Thyroid gland (tissue), 4 donors: ENCODE results near the gene RNF126. TPM values are rescaled to one million over a fixed set of nuclear protein-coding genes. Genes with fewer than 3 reads are reported as not detected.

Experiments
- DNase-seq, 2 donors: peaks; one replicate each; pipeline ENCODE4 v3.0.0-alpha.2; 2019
- H3K27ac ChIP-seq, 3 donors: fragments of 200-600 bp; sonication (generic); 1 replicate in 2 of 3; 2 replicates in 1 of 3; pipeline ENCODE4 v1.5.1; 2016 to 2019; ENCODE audit warnings: mild to moderate bottlenecking in 1 of 3, moderate library complexity in 1 of 3
- H3K27me3 ChIP-seq: fragments of 200-600 bp; sonication (generic); one replicate; pipeline ENCODE4 v1.5.1; 2019
- H3K36me3 ChIP-seq, 2 donors: fragments of 200-600 bp; sonication (generic); one replicate each; pipeline ENCODE4 v1.5.1; 2016 to 2019
- H3K4me1 ChIP-seq, 2 donors: fragments of 200-600 bp; sonication (generic); one replicate each; pipeline ENCODE4 v1.5.1; 2017 to 2019
- H3K4me3 ChIP-seq, 3 donors: fragments of 200-600 bp; sonication (generic); replicated peaks in 1 of 3; 1 replicate in 2 of 3; 2 replicates in 1 of 3; pipeline ENCODE4 v1.5.1; 2016; ENCODE audit warnings: mild to moderate bottlenecking in 1 of 3
- H3K9me3 ChIP-seq: fragments of 200-600 bp; sonication (generic); one replicate; pipeline ENCODE4 v1.5.1; 2017
- CTCF ChIP-seq, 6 experiments: fragments of 200-600 bp in 3 of 6; fragments of 450-650 bp in 3 of 6; sonication (generic) in 3 of 6; IDR thresholded peaks; one replicate each; pipeline ENCODE4 v1.5.1; 2016 to 2019; ENCODE audit warnings: antibody characterized with exemption in 6 of 6, mild to moderate bottlenecking in 2 of 6, inconsistent platforms in 1 of 6, moderate library complexity in 1 of 6
- POLR2A ChIP-seq, 2 donors: fragments of 450-650 bp; IDR thresholded peaks; one replicate each; pipeline ENCODE4 v1.6.1; 2017; ENCODE audit warnings: antibody characterized with exemption in 2 of 2, mild to moderate bottlenecking in 2 of 2, moderate library complexity in 1 of 2
- WGBS, 2 donors: methylation state at CpG; one replicate each; pipeline ENCODE4 v1.1.5; 2017; 5-methylcytosine and 5-hydroxymethylcytosine counted together
- intact Hi-C: fragments of 100-400 bp; cut with DNase I; formaldehyde crosslinking; loops from one replicate; pipeline ENCODE4 v1.15.1; 2023
- total RNA-seq, 4 donors: library from RNA; depleted of rRNA; stranded (reverse); fragments of >200 nt; gene quantifications; one replicate each; pipeline ENCODE4 v1.2.3, GENCODE V29; 2016

RNF126 gene
- total RNA-seq, 4 donors from 2014 or later: 41.4 to 55.5 (median 53.5) TPM

DNA sequence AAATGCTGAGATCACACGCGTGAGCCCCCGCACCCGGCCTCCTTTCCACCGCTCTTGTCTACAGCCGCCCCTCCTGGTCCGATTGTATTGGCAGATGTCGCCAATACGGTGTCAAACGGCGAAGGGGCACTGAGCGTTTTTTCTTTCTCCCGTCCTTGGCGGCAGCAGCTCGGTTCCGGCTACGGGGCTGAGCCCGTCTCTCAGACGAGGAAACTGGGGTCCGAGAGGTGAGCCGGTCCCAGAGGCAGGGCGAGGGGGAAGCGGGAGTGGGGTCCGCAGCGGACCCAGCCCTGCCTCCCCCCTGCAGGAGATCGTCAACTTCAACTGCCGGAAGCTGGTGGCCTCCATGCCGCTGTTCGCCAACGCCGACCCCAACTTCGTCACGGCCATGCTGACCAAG, 50.1 kb downstream of the RNF126 start:
- Histone ChIP-seq H3K4me3 (no peak overlapping the region), H3K9me3 (no peaks in the 10 kb centered on the region), H3K27me3 (no peaks in the 10 kb centered on the region), H3K4me1 (peaks cover 0 to 12% of the 10 kb centered on the region in 2 donors), H3K27ac (no peak overlapping the region), H3K36me3 (peaks cover 6 to 7% of the 10 kb centered on the region in 2 donors)
- intact Hi-C loops: no loop called here
- 90 to 91% methylated on average over 26 to 33 of the region's 33 CpGs for WGBS, 2 donors
- no peak for DNase-seq
- no peak for TF ChIP-seq POLR2A (IDR thresholded peaks at IDR 0.05)

DNA sequence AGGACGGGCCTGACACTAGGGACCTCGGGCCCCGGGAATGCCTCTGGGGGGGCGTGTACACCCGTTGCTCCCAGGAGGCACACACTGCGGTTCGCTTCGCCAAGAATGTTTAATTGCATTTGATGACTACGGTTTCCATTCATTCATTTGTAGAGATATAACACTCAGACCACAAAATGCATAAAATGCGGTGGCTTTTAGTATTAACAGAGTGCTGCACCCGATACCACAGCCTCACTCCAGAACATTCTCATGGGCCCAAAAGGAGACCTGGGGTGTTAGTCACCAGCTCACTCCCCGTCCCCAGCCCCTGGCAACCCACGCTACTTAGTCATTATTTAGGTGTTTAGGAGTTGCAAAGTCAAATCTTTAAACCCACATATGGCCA, 51.5 kb downstream of the RNF126 start:
- no peaks in the 10 kb centered on the region for H3K27me3 ChIP-seq
- H3K4me3 ChIP-seq: no peak overlapping the region
- peaks cover 0 to 11% of the 10 kb centered on the region in 2 donors for H3K4me1 ChIP-seq
- no peaks in the 10 kb centered on the region for H3K9me3 ChIP-seq
- H3K36me3 ChIP-seq: no peaks in the 10 kb centered on the region
- 68 to 76% methylated on average over 9 to 13 of the region's 13 CpGs for WGBS, 2 donors
- TF ChIP-seq POLR2A (IDR thresholded peaks at IDR 0.05) (no peak), CTCF (IDR thresholded peaks at IDR 0.05) (no peak)
- H3K27ac ChIP-seq: no peak overlapping the region
- DNase-seq: no peak
- intact Hi-C loops: no loop called here

DNA sequence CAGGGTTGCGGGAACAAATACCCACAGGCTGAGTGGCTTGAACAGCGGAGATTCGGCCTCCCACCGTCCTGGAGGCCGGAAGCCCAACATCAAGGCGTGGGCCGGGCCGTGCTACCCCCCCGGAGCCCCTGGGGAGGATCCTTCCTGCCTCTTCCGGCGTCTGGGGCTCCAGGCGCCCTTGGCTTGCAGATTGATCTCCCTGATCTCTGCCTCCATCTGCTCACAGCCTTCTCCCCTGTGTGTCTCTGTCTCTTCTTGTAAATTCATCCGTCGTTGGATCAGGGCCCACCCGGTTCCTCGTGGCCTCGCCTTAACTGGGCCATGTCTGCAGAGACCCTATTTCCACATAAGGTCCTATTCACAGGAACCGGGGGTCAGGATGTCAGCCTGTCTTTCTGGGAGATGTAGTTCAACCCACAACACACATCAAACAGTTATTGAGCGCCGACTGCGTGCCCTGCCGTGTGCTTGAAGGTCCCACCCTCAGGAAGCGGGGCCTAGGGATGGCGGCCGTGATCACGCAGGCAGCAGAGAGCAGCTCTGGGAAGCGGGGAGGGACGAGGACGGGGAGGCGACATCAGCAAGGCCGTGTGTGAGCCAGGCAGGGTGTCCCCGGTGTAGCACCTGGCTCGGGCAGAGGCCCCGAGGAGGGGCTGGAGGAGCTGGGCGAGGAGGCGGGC, 52.1 kb downstream of the RNF126 start:
- Histone ChIP-seq H3K27me3 (no peaks in the 10 kb centered on the region), H3K4me3 (no peak overlapping the region), H3K9me3 (no peaks in the 10 kb centered on the region), H3K27ac (no peak overlapping the region), H3K36me3 (no peaks in the 10 kb centered on the region), H3K4me1 (peaks cover 0 to 8% of the 10 kb centered on the region in 2 donors)
- DNase-seq: no peak
- TF ChIP-seq CTCF (IDR thresholded peaks at IDR 0.05) (no peak), POLR2A (IDR thresholded peaks at IDR 0.05) (no peak)
- WGBS, 2 donors: 41 to 50% methylated on average over 21 to 35 of the region's 36 CpGs
- intact Hi-C loops: no loop called here

DNA sequence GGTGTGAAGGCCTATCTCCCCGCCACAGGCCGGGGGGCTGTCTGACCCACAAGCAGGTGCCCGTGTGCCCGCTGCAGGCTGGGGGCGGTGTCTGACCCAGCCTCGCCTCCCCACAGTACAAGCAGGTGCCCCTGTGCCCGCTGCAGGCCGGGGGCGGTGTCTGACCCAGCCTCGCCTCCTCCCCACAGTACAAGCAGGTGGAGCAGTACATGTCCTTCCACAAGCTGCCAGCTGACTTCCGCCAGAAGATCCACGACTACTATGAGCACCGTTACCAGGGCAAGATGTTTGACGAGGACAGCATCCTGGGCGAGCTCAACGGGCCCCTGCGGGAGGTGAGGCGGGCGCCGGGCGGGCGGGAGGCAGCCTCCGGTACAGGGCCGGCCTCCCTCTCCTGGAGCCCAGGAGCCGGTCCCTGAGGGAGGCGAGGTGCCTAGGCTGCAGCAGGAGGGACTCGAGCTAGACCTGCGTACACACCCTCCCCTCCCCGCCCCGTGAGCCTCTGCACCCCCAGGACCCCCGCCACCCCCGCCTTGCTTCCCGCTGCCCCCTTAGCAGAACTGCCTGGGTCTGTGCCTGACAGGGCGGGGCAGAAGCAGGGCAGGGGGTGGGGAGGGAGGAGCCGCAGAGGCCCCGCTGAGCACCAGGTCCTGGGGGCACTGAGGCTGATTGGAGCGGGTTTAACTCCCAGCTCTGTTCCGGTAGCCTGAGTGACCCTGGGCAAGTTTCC, 52.8 kb downstream of the RNF126 start:
- Histone ChIP-seq H3K9me3 (no peaks in the 10 kb centered on the region), H3K4me3 (no peak overlapping the region), H3K27ac (no peak overlapping the region), H3K36me3 (no peaks in the 10 kb centered on the region), H3K27me3 (no peaks in the 10 kb centered on the region), H3K4me1 (peaks cover 0 to 8% of the 10 kb centered on the region in 2 donors)
- DNase-seq: no peak
- 63 to 85% methylated on average over 4 to 17 of the region's 38 CpGs for WGBS, 2 donors
- intact Hi-C loops: no loop called here
- no peak for TF ChIP-seq CTCF (IDR thresholded peaks at IDR 0.05)
- no peak for TF ChIP-seq POLR2A (IDR thresholded peaks at IDR 0.05)

DNA sequence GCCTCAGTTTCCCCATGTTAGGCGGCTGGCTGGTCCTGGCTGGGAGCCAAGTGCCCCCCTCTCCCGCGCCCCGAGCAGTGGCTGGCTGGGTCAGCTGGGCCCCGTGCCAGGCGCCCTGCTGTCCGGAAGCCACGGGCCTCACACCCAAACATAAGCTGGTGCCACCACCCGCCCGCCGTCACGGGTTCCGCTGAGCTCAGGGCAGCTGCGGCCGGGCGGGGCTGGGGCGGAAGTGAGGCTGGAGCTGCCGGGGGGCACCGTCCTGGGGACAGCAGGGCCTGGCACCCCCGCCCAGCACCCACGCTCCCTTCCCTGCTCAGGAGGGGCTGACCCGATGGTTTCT, 54.0 kb downstream of the RNF126 start:
- H3K36me3 ChIP-seq: no peaks in the 10 kb centered on the region
- H3K9me3 ChIP-seq: no peaks in the 10 kb centered on the region
- intact Hi-C loops: no loop called here
- peaks cover 0 to 8% of the 10 kb centered on the region in 2 donors for H3K4me1 ChIP-seq
- no peak for TF ChIP-seq CTCF (IDR thresholded peaks at IDR 0.05)
- TF ChIP-seq POLR2A (IDR thresholded peaks at IDR 0.05): no peak
- no peaks in the 10 kb centered on the region for H3K27me3 ChIP-seq
- DNase-seq: no peak
- WGBS, 2 donors: 50% methylated on average over 2 of the region's 22 CpGs; no CpG with 5 or more reads in 1 of the 2 donors
- H3K27ac ChIP-seq: no peak overlapping the region
- H3K4me3 ChIP-seq: no peak overlapping the region
